Measurements from ENCODE around the gene STYXL2.

GRCh38 chr1:167132301-167133010 lies 38.6 kb downstream of the STYXL2 start:
- TF ChIP-seq CTCF (IDR thresholded peaks at IDR 0.05): no peak
- no peak for TF ChIP-seq POLR2A (IDR thresholded peaks at IDR 0.05)
- TF ChIP-seq POLR2AphosphoS5 (IDR thresholded peaks at IDR 0.05; ENCODE audit: insufficient read depth in 1 of 2, low read depth in 1 of 2): no peak
